Upper lobe of left lung (tissue), 4 donors: ENCODE results near the gene CCNK.

ENCODE experiments used
- CTCF ChIP-seq, 6 experiments: fragments of 450-650 bp in 4 of 6; fragments of 200-600 bp in 2 of 6; sonication (generic) in 2 of 6; IDR thresholded peaks; one replicate each; pipeline ENCODE4 v1.5.1; 2016 to 2019; ENCODE audit warnings: antibody characterized with exemption in 6 of 6
- EP300 ChIP-seq, 4 donors: sonication (generic); formaldehyde crosslinking; IDR thresholded peaks; one replicate each; pipeline ENCODE4 v1.5.1; 2017; ENCODE audit warnings: antibody characterized with exemption in 4 of 4, control low read depth in 2 of 4
- POLR2A ChIP-seq, 4 donors: fragments of 450-650 bp; IDR thresholded peaks; one replicate each; pipeline ENCODE4 v1.5.1; 2016 to 2017; ENCODE audit warnings: antibody characterized with exemption in 4 of 4, mild to moderate bottlenecking in 2 of 4
- POLR2AphosphoS5 ChIP-seq, 2 donors: sonication (generic); formaldehyde crosslinking; IDR thresholded peaks; one replicate each; pipeline ENCODE4 v1.5.1; 2017; ENCODE audit warnings: antibody characterized with exemption in 2 of 2

GRCh38 chr14:99479160-99479905 is 1.9 kb upstream of the CCNK start:
- TF ChIP-seq CTCF (IDR thresholded peaks at IDR 0.05) (peak in 1 of 6 experiments; percentile 12), POLR2AphosphoS5 (IDR thresholded peaks at IDR 0.05) (no peak), POLR2A (IDR thresholded peaks at IDR 0.05) (no peak), EP300 (IDR thresholded peaks at IDR 0.05) (no peak)
